Gastroesophageal sphincter (tissue), 4 donors: ENCODE results near the gene HUS1B. TPM values are rescaled to one million over a fixed set of nuclear protein-coding genes. Genes with fewer than 3 reads are reported as not detected.

Experiments
- ATAC-seq: fragments of 150-250 bp; one replicate; pipeline ENCODE4 v1.9.1; 2016; ENCODE audit warnings: mild to moderate bottlenecking, moderate library complexity
- H3K27ac ChIP-seq, 4 donors: fragments of 200-600 bp; sonication (generic) in 3 of 4; 1 replicate in 3 of 4; 2 replicates in 1 of 4; pipeline ENCODE4 v1.5.1; 2016 to 2019
- H3K27me3 ChIP-seq: fragments of 200-600 bp; sonication (generic); one replicate; pipeline ENCODE4 v1.5.1; 2019
- H3K36me3 ChIP-seq, 2 donors: fragments of 200-600 bp; sonication (generic); one replicate each; pipeline ENCODE4 v1.5.1; 2019; ENCODE audit warnings: control low read depth in 1 of 2
- H3K4me1 ChIP-seq, 3 donors: fragments of 200-600 bp; sonication (generic); 1 replicate in 2 of 3; 2 replicates in 1 of 3; pipeline ENCODE4 v1.5.1; 2016 to 2019; ENCODE audit warnings: control low read depth in 2 of 3
- H3K4me3 ChIP-seq, 2 donors: fragments of 200-600 bp; sonication (generic); one replicate each; pipeline ENCODE4 v1.5.1; 2019; ENCODE audit warnings: mild to moderate bottlenecking in 1 of 2, moderate library complexity in 1 of 2
- H3K9me3 ChIP-seq, 3 donors: fragments of 200-600 bp; sonication (generic); one replicate each; pipeline ENCODE4 v1.5.1; 2017 to 2019; ENCODE audit warnings: control low read depth in 2 of 3
- CTCF ChIP-seq, 4 experiments: fragments of 200-600 bp in 2 of 4; fragments of 450-650 bp in 2 of 4; sonication (generic) in 1 of 4; IDR thresholded peaks; one replicate each; pipeline ENCODE4 v1.5.1; 2017 to 2019; ENCODE audit warnings: antibody characterized with exemption in 4 of 4, mild to moderate bottlenecking in 2 of 4, moderate library complexity in 2 of 4
- EP300 ChIP-seq: sonication (generic); formaldehyde crosslinking; IDR thresholded peaks from one replicate; pipeline ENCODE4 v1.6.1; 2017; ENCODE audit warnings: antibody characterized with exemption, mild to moderate bottlenecking
- POLR2A ChIP-seq, 2 donors: fragments of 450-650 bp; IDR thresholded peaks; one replicate each; pipeline ENCODE4 v1.6.1; 2017; ENCODE audit warnings: antibody characterized with exemption in 2 of 2, mild to moderate bottlenecking in 2 of 2, moderate library complexity in 1 of 2
- POLR2AphosphoS5 ChIP-seq: sonication (generic); formaldehyde crosslinking; IDR thresholded peaks from one replicate; pipeline ENCODE4 v1.6.1; 2017; ENCODE audit warnings: antibody characterized with exemption
- WGBS, 2 donors: methylation state at CpG; one replicate each; pipeline ENCODE4 v1.1.5; 2018; ENCODE audit warnings: low coverage in 1 of 2; 5-methylcytosine and 5-hydroxymethylcytosine counted together
- total RNA-seq, 4 donors: library from RNA; depleted of rRNA; stranded (reverse); fragments of >200 nt; gene quantifications; one replicate each; pipeline ENCODE4 v1.1.0, GENCODE V29; 2016

The HUS1B gene
- total RNA-seq, 4 donors from 2014 or later = 0.77 to 2.3 (median 2.0) TPM; not detected in 1

- Histone ChIP-seq H3K27ac (no peak overlapping the region), H3K4me1 (peaks cover 0 to 25% (median 2%) of the 10 kb centered on the region in 3 donors), H3K36me3 (peaks cover 0 to 16% of the 10 kb centered on the region in 2 donors), H3K9me3 (no peaks in the 10 kb centered on the region), H3K4me3 (no peak overlapping the region), H3K27me3 (no peaks in the 10 kb centered on the region)
- 75 to 95% methylated on average over 3 of the region's 3 CpGs for WGBS, 2 donors
- TF ChIP-seq POLR2AphosphoS5 = no peak
- no peak for TF ChIP-seq CTCF (IDR thresholded peaks at IDR 0.05)
- no peak for TF ChIP-seq EP300
- no peak for TF ChIP-seq POLR2A (IDR thresholded peaks at IDR 0.05)
- ATAC-seq = no peak
Measured at GRCh38 chr6:628766-629165, 28.1 kb downstream of the HUS1B start.

GRCh38 chr6:626236-626635 is 30.7 kb downstream of the HUS1B start:
- H3K27ac ChIP-seq = peak overlapping the region in 3 of 4 donors; percentile 54 to 61 (median 60)
- ATAC-seq = no peak

GRCh38 chr6:624979-625378 is 31.9 kb downstream of the HUS1B start:
- peak in 3 of 4 experiments; percentile 40 to 56 (median 42) for TF ChIP-seq CTCF (IDR thresholded peaks at IDR 0.05)
- TF ChIP-seq EP300 = no peak
- ATAC-seq = peak; percentile 67
- Histone ChIP-seq H3K27ac (peak overlapping the region; percentile 44 to 79 (median 58)), H3K4me3 (peak overlapping the region in 1 of 2 donors; percentile 15), H3K36me3 (peaks cover 0 to 17% of the 10 kb centered on the region in 2 donors), H3K27me3 (no peaks in the 10 kb centered on the region), H3K4me1 (peaks cover 0 to 37% (median 2%) of the 10 kb centered on the region in 3 donors), H3K9me3 (no peaks in the 10 kb centered on the region)
- WGBS, 2 donors = 38 to 58% methylated on average over 7 of the region's 11 CpGs

More at GRCh38 chr6:626236-626635, 30.7 kb downstream of the HUS1B start:
- no peaks in the 10 kb centered on the region for H3K9me3 ChIP-seq
- H3K4me1 ChIP-seq = peaks cover 0 to 43% (median 2%) of the 10 kb centered on the region in 3 donors
- 70 to 77% methylated on average over 9 of the region's 9 CpGs for WGBS, 2 donors
- H3K36me3 ChIP-seq = peaks cover 0 to 13% of the 10 kb centered on the region in 2 donors
- no peaks in the 10 kb centered on the region for H3K27me3 ChIP-seq
- H3K4me3 ChIP-seq = no peak overlapping the region
- TF ChIP-seq CTCF (IDR thresholded peaks at IDR 0.05) (no peak), EP300 (no peak), POLR2AphosphoS5 (no peak), POLR2A (IDR thresholded peaks at IDR 0.05) (no peak)

DNA sequence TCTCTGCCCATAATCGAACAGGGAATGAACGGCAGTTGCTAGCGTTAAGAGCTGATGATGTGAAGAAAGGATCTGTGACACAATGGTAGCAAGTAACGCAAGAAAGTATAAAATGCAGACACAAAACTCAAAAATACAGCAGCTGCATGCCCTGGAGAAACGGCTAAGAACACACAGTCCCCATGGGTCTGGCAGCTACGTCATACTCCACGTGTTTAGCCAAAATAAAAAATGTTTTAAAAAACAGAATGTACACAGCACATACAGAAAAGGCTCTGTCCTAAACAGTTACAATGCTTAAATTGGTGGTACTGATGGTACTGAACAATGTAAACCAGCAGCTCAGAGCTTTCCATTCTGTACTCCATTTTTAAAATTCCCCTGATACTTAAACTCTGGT is 34.4 kb downstream of the HUS1B start:
- TF ChIP-seq EP300 (no peak), POLR2A (IDR thresholded peaks at IDR 0.05) (no peak), CTCF (IDR thresholded peaks at IDR 0.05) (no peak), POLR2AphosphoS5 (no peak)
- no peak overlapping the region for H3K4me3 ChIP-seq
- peaks cover 0 to 37% (median 0%) of the 10 kb centered on the region in 3 donors for H3K4me1 ChIP-seq
- no peaks in the 10 kb centered on the region for H3K27me3 ChIP-seq
- no peaks in the 10 kb centered on the region for H3K9me3 ChIP-seq
- WGBS, 2 donors = 50 to 75% methylated on average over 3 to 7 of the region's 7 CpGs
- no peak for ATAC-seq
- peaks cover 0 to 29% of the 10 kb centered on the region in 2 donors for H3K36me3 ChIP-seq
- H3K27ac ChIP-seq = peak overlapping the region; percentile 20 to 79 (median 68)

DNA sequence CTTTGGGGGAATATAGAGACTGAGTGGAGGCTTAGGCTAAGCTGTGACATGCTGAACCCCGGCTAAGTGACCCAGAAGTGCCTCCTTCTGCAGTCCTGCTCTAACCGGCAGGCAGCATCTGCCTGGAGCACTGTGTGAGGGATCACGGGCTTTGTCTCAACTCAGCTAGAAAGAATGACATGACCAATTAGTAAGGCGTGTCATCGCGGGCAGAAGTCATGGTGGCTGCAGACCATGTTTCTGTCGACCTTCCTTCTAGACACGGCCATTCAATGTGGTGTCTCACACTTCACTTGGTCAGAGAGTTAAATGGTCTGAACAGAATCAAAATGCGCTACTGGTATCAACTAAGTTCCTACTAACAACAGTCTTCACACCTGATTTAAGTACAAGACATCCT is 35.0 kb downstream of the HUS1B start:
- ATAC-seq = no peak
- H3K27me3 ChIP-seq = no peaks in the 10 kb centered on the region
- H3K4me1 ChIP-seq = peaks cover 0 to 32% (median 0%) of the 10 kb centered on the region in 3 donors
- no peak overlapping the region for H3K4me3 ChIP-seq
- H3K27ac ChIP-seq = peak overlapping the region in 3 of 4 donors; percentile 56 to 79 (median 71)
- H3K36me3 ChIP-seq = peaks cover 0 to 34% of the 10 kb centered on the region in 2 donors
- no peak for TF ChIP-seq POLR2AphosphoS5
- no peak for TF ChIP-seq EP300
- TF ChIP-seq CTCF (IDR thresholded peaks at IDR 0.05) = no peak
- WGBS, 2 donors = 92 to 100% methylated on average over 3 to 9 of the region's 9 CpGs
- no peaks in the 10 kb centered on the region for H3K9me3 ChIP-seq
